ENCODE results near the gene ARPIN. TPM values are rescaled to one million over a fixed set of nuclear protein-coding genes. Genes with fewer than 3 reads are reported as not detected.

The ARPIN gene
- total RNA-seq, 1 experiment from 2014 or later: 8.8 TPM

DNA sequence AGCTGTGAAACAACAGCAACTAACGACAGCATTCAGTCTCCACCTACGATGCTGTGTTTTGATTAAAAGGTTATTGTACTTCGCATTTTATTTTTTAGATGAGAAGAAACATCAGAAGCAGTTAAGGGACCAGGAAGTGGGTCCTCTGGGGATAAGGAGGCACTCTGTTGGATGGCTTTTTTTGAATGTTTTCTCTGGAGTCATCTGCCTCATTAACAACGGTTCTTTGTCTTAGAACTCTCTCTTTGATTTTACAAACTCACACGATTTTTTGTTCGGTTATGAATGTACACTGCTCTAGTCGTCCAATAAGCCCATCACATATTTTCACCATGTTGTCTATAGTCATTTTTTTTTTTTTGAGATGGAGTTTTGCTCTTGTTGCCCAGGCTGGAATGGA lies 36.0 kb upstream of the ARPIN start:
- Histone ChIP-seq H3K36me3 (ENCODE audit: control insufficient read depth in 1 of 2, insufficient read depth in 2 of 2, low read length in 2 of 2) (no peaks in the 10 kb centered on the region), H3K9ac (ENCODE audit: low read length) (no peak overlapping the region), H3K27ac (ENCODE audit: low read depth, low read length) (no peak overlapping the region), H3K27me3 (ENCODE audit: insufficient read depth, low read length) (no peaks in the 10 kb centered on the region), H3K4me3 (replicated peaks in 1 of 2; ENCODE audit: low read depth in 1 of 2, low read length in 2 of 2) (no peak overlapping the region), H3K4me1 (ENCODE audit: control insufficient read depth in 1 of 2, insufficient read depth in 2 of 2, low read length in 2 of 2) (no peaks in the 10 kb centered on the region), H3K4me2 (ENCODE audit: low read length) (no peak overlapping the region), H3K9me2 (ENCODE audit: insufficient read depth) (no peaks in the 10 kb centered on the region), H2AFZ (ENCODE audit: low read depth, low read length, poor library complexity, severe bottlenecking) (no peak overlapping the region), H3K9me3 (ENCODE audit: control insufficient read depth in 1 of 2, insufficient read depth in 1 of 2, low read depth in 1 of 2, low read length in 2 of 2) (no peaks in the 10 kb centered on the region), H3K79me2 (ENCODE audit: insufficient read depth, low read length) (no peaks in the 10 kb centered on the region), H4K20me1 (ENCODE audit: insufficient read depth) (no peaks in the 10 kb centered on the region)
- intact Hi-C loops (cut with micrococcal nuclease): no loop called here
- POLR2A ChIA-PET: no interaction called here
- ATAC-seq: no peak
- CTCF ChIA-PET: no interaction called here
- TF ChIP-seq ZFX (IDR thresholded peaks at IDR 0.05) (no peak), ZNF274 (IDR thresholded peaks at IDR 0.05; ENCODE audit: low read depth, low read length) (no peak), POLR2A (IDR thresholded peaks at IDR 0.05; ENCODE audit: borderline replicate concordance, extremely low read depth, insufficient read depth, insufficient read length) (no peak), TCF7L2 (IDR thresholded peaks at IDR 0.05; ENCODE audit: borderline replicate concordance, extremely low read depth, insufficient read depth, insufficient read length) (no peak), EZH2 (IDR thresholded peaks at IDR 0.05) (no peak), SRF (IDR thresholded peaks at IDR 0.05; ENCODE audit: low read depth) (no peak), EZH2phosphoT487 (IDR thresholded peaks at IDR 0.05; ENCODE audit: borderline replicate concordance) (no peak), POLR2AphosphoS5 (IDR thresholded peaks at IDR 0.05; ENCODE audit: low read depth, low read length) (no peak), CEBPB (IDR thresholded peaks at IDR 0.05; ENCODE audit: low read depth) (no peak)
- TF ChIP-seq, protein P1, sequence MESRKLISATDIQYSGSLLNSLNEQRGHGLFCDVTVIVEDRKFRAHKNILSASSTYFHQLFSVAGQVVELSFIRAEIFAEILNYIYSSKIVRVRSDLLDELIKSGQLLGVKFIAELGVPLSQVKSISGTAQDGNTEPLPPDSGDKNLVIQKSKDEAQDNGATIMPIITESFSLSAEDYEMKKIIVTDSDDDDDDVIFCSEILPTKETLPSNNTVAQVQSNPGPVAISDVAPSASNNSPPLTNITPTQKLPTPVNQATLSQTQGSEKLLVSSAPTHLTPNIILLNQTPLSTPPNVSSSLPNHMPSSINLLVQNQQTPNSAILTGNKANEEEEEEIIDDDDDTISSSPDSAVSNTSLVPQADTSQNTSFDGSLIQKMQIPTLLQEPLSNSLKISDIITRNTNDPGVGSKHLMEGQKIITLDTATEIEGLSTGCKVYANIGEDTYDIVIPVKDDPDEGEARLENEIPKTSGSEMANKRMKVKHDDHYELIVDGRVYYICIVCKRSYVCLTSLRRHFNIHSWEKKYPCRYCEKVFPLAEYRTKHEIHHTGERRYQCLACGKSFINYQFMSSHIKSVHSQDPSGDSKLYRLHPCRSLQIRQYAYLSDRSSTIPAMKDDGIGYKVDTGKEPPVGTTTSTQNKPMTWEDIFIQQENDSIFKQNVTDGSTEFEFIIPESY (IDR thresholded peaks at IDR 0.05; ENCODE audit: extremely low read depth, insufficient replicate concordance, low read length): no peak
- no TSS peak for BruUV-seq (replicated peaks)
- RAD21 ChIA-PET (ENCODE audit: low non-redundant PET in 1 of 2, low total read pairs in 2 of 2, uncharacterized antibody in 2 of 2, unreplicated experiment in 2 of 2): no interaction called here
- DNase-seq (ENCODE audit: low read depth, low spot score): no peak
